UCSD-AML1 (cell line): ENCODE data around the gene TRIM24.
"Not testable (repeated sequence)": the region's sequence is repeated elsewhere in the genome, so short reads cannot be mapped to it uniquely, and the experiment has no call there.

ENCODE experiments used
- DNase-seq: peaks from one replicate; lab custom pipeline; 2025; ENCODE audit not compliant: unreplicated experiment; lab: John Stamatoyannopoulos, UW

The TRIM24 gene

GRCh38 chr7:138460176-138460648 is at the start of gene TRIM24:
Gene TRIM24 (plus strand): TSS chr7:138460259. CDS start chr7:138460549, 290 bp downstream.
- DNase-seq, result no peak

GRCh38 chr7:138412077-138412476 is 48.0 kb upstream of the TRIM24 start:
- DNase-seq, result not testable (repeated sequence)

GRCh38 chr7:138412921-138413320 is 47.1 kb upstream of the TRIM24 start:
- not testable (repeated sequence) for DNase-seq

- DNase-seq, result no peak
Observed at GRCh38 chr7:138417078-138417700, 42.9 kb upstream of the TRIM24 start.

GRCh38 chr7:138417764-138418163 is 42.3 kb upstream of the TRIM24 start:
- no peak for DNase-seq

- not testable (repeated sequence) for DNase-seq
Observed at GRCh38 chr7:138418403-138418802, 41.7 kb upstream of the TRIM24 start.

GRCh38 chr7:138425026-138425425 is 35.0 kb upstream of the TRIM24 start:
- DNase-seq, result no peak

GRCh38 chr7:138429577-138430250 is 30.3 kb upstream of the TRIM24 start:
- DNase-seq, result no peak

GRCh38 chr7:138431517-138431916 is 28.5 kb upstream of the TRIM24 start:
- DNase-seq, result no peak

- DNase-seq, result no peak
Observed at GRCh38 chr7:138433583-138434443, 26.2 kb upstream of the TRIM24 start.

- no peak for DNase-seq
Observed at GRCh38 chr7:138434597-138435019, 25.5 kb upstream of the TRIM24 start.

GRCh38 chr7:138435231-138435919 is 24.7 kb upstream of the TRIM24 start:
- no peak for DNase-seq

GRCh38 chr7:138436388-138436787 is 23.7 kb upstream of the TRIM24 start:
- no peak for DNase-seq

GRCh38 chr7:138440460-138440859 is 19.6 kb upstream of the TRIM24 start:
- no peak for DNase-seq

GRCh38 chr7:138442822-138443221 is 17.2 kb upstream of the TRIM24 start:
- no peak for DNase-seq

- DNase-seq, result no peak
Observed at GRCh38 chr7:138449580-138449979, 10.5 kb upstream of the TRIM24 start.

GRCh38 chr7:138455609-138456008 is 4.5 kb upstream of the TRIM24 start:
- DNase-seq, result no peak

GRCh38 chr7:138456220-138456619 is 3.8 kb upstream of the TRIM24 start:
- DNase-seq, result no peak

GRCh38 chr7:138458576-138459412 is 1.3 kb upstream of the TRIM24 start:
- DNase-seq, result no peak
